SIG-M5 treated with dmso at 0.1 percent for 504 hours (cell line): ENCODE results near the gene WDPCP.
"Not testable (repeated sequence)": the region's sequence is repeated elsewhere in the genome, so short reads cannot be mapped to it uniquely, and the experiment has no call there.

Experiments
- DNase-seq: peaks from one replicate; lab custom pipeline; 2025; ENCODE audit not compliant: unreplicated experiment; lab: John Stamatoyannopoulos, UW

WDPCP gene

GRCh38 chr2:63588385-63589147, at the start of gene WDPCP, which contains the start of gene MDH1:
TSS of gene WDPCP (minus strand) at chr2:63588477. CDS start at chr2:63588271, 206 bp downstream.
TSS of gene MDH1 (plus strand) at chr2:63588963. CDS start at chr2:63589044, 81 bp downstream.
- DNase-seq = peak; percentile 100

GRCh38 chr2:63632382-63632781, 44.1 kb upstream of the WDPCP start:
- DNase-seq = no peak

- no peak for DNase-seq
These were observed 43.2 kb upstream of the WDPCP start for GRCh38 chr2:63631501-63631900.

GRCh38 chr2:63628403-63628942, 40.2 kb upstream of the WDPCP start:
- no peak for DNase-seq

GRCh38 chr2:63627866-63628265, 39.6 kb upstream of the WDPCP start:
- DNase-seq = no peak

GRCh38 chr2:63623763-63624162, 35.5 kb upstream of the WDPCP start:
- not testable (repeated sequence) for DNase-seq

- DNase-seq = no peak
These were observed 34.5 kb upstream of the WDPCP start for GRCh38 chr2:63622751-63623150.

GRCh38 chr2:63619328-63619727, 31.1 kb upstream of the WDPCP start:
- DNase-seq = no peak

- DNase-seq = no peak
These were observed 29.1 kb upstream of the WDPCP start for GRCh38 chr2:63617366-63617765.

GRCh38 chr2:63614983-63615945, 27.0 kb upstream of the WDPCP start:
- no peak for DNase-seq

- DNase-seq = peak; percentile 7
These were observed 26.2 kb upstream of the WDPCP start for GRCh38 chr2:63614448-63614968.

- no peak for DNase-seq
These were observed 25.2 kb upstream of the WDPCP start for GRCh38 chr2:63613391-63613901.

GRCh38 chr2:63610525-63610924, 22.2 kb upstream of the WDPCP start:
- no peak for DNase-seq

- not testable (repeated sequence) for DNase-seq
These were observed 20.6 kb upstream of the WDPCP start for GRCh38 chr2:63608865-63609264.

GRCh38 chr2:63604666-63605065, 16.4 kb upstream of the WDPCP start:
- DNase-seq = no peak

- DNase-seq = no peak
These were observed 12.7 kb upstream of the WDPCP start for GRCh38 chr2:63600881-63601460.

- no peak for DNase-seq
These were observed 10.7 kb upstream of the WDPCP start for GRCh38 chr2:63598981-63599380.

GRCh38 chr2:63596401-63596883, 8.2 kb upstream of the WDPCP start:
- DNase-seq = no peak

- peak; percentile 15 for DNase-seq
These were observed 6.4 kb upstream of the WDPCP start for GRCh38 chr2:63594660-63595059.

GRCh38 chr2:63591566-63592175, 3.4 kb upstream of the WDPCP start:
- peak; percentile 26 for DNase-seq
